Retinal pigment epithelial cell (primary cell): Measurements from ENCODE around the gene OR2B2.
"Not testable (repeated sequence)": the region's sequence is repeated elsewhere in the genome, so short reads cannot be mapped to it uniquely, and the experiment has no call there.

Experiments
- DNase-seq: peaks from one replicate; pipeline ENCODE4 v3.0.0-alpha.2; 2010; ENCODE audit warnings: low read depth
- H3K4me3 ChIP-seq: 2 replicates; pipeline ENCODE4 v1.5.1; 2011; ENCODE audit warnings: mild to moderate bottlenecking, low read length, control low read depth, moderate library complexity
- CTCF ChIP-seq: conservative IDR thresholded peaks from 2 replicates; pipeline ENCODE4 v1.5.1; 2011; ENCODE audit warnings: low read depth, low read length, control low read depth, inconsistent platforms

OR2B2 gene

GRCh38 chr6:27911956-27912446 is at the start of gene OR2B2:
Gene OR2B2, minus strand, starts transcription at chr6:27912396. Its CDS starts 77 bp downstream, at chr6:27912319.
- TF ChIP-seq CTCF = no peak
- H3K4me3 ChIP-seq = no peak within 1 kb of the TSS
- DNase-seq = no peak

- no peak overlapping the region for H3K4me3 ChIP-seq
- no peak for DNase-seq
- no peak for TF ChIP-seq CTCF
Observed at GRCh38 chr6:27957516-27957915, 45.3 kb upstream of the OR2B2 start.

- no peak within 1 kb of the TSS for H3K4me3 ChIP-seq
- no peak for DNase-seq
- TF ChIP-seq CTCF = no peak
Observed at GRCh38 chr6:27956941-27957340, 44.7 kb upstream of the OR2B2 start, which contains the start of gene OR2B6. Gene OR2B6, plus strand, starts transcription at chr6:27957241. Its CDS starts 0 bp downstream, at chr6:27957241.

- no peak for DNase-seq
- TF ChIP-seq CTCF = no peak
- no peak overlapping the region for H3K4me3 ChIP-seq
Observed at GRCh38 chr6:27951040-27951439, 38.8 kb upstream of the OR2B2 start.

- TF ChIP-seq CTCF = no peak
- DNase-seq = no peak
- no peak overlapping the region for H3K4me3 ChIP-seq
Observed at GRCh38 chr6:27948237-27948636, 36.0 kb upstream of the OR2B2 start.

- not testable (repeated sequence) for H3K4me3 ChIP-seq, DNase-seq
Observed at GRCh38 chr6:27943072-27943471, 30.9 kb upstream of the OR2B2 start.

- DNase-seq = no peak
- no peak overlapping the region for H3K4me3 ChIP-seq
Observed at GRCh38 chr6:27940766-27941165, 28.6 kb upstream of the OR2B2 start.

More at GRCh38 chr6:27940766-27941165, 28.6 kb upstream of the OR2B2 start:
- no peak for TF ChIP-seq CTCF
